Right hindlimb (tissue), 1 donor: Measurements from ENCODE around the gene C5.

ENCODE experiments used
- DNase-seq: peaks from one replicate; pipeline ENCODE4 v3.0.0-alpha.2; 2018

The C5 gene

GRCh38 chr9:120922404-120923195 is 127.5 kb downstream of the C5 start:
- no peak for DNase-seq

DNA sequence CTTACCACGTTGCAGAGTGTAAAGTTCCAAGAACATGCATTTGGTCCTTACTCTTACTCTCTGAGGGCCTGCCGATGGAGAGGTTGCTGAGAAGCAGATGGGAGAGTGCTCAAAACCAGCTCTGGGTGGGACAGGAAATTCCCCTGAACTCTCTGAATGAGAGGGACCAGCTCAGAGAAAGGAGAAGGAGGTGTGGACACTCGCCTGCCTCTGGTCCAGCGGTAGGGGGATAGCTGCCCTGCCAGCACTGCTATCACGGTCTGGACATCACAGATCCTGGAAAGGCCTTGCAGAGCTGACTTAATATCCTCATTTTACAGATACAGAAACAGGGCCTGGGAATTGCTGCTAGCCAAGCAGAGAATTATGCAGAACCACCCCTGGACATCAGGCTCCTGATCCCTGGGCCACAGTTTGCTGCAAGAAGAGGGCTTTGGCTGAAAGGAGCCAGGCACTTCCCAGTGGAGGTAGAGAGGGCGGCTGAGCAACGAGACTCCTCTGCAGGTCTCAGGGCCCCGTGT is 128.4 kb downstream of the C5 start:
- DNase-seq: peak; percentile 24

- DNase-seq: peak; percentile 4
Observed at GRCh38 chr9:120920806-120921178, 129.3 kb downstream of the C5 start.

GRCh38 chr9:120919843-120920805 is 130.0 kb downstream of the C5 start:
- DNase-seq: no peak

GRCh38 chr9:120918931-120919842 is 130.9 kb downstream of the C5 start:
- DNase-seq: peak; percentile 30

DNA sequence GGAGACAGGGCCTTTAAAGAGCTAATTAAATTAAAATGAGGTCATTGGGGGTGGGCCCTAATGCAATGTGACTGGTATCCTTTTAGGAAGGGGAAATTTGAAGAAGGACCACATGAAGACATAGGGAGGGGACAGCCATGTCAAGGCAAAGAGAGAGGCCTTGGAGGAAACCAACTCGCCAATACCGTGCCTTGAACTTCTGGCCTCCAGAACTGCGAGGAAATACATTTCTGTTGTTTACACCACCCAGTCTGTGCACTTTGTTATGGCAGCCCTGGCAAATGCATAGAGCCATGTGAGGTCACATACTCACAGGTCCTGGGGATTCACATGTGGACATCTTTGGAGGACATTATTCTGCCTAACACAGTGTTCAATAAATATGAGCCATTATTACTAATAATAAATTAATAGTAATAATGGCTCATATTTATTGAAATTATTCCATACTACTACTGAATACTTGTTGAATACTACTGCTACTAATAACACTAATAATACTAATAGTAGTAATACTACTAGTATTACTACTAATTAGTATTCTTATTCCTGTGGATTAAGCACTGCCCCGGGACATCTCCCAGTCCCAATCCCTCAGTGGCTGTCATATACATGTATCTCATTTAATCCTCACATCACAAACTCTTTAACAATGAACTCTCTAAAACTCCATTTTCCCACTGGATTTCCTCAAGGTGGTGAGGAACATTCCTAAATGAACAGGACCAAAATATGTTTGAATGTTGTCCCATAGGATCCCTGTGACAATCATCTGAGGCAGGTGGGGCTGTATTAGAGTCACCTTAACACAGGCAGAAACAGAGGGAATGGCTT is 131.9 kb downstream of the C5 start:
- peak; percentile 1 for DNase-seq

DNA sequence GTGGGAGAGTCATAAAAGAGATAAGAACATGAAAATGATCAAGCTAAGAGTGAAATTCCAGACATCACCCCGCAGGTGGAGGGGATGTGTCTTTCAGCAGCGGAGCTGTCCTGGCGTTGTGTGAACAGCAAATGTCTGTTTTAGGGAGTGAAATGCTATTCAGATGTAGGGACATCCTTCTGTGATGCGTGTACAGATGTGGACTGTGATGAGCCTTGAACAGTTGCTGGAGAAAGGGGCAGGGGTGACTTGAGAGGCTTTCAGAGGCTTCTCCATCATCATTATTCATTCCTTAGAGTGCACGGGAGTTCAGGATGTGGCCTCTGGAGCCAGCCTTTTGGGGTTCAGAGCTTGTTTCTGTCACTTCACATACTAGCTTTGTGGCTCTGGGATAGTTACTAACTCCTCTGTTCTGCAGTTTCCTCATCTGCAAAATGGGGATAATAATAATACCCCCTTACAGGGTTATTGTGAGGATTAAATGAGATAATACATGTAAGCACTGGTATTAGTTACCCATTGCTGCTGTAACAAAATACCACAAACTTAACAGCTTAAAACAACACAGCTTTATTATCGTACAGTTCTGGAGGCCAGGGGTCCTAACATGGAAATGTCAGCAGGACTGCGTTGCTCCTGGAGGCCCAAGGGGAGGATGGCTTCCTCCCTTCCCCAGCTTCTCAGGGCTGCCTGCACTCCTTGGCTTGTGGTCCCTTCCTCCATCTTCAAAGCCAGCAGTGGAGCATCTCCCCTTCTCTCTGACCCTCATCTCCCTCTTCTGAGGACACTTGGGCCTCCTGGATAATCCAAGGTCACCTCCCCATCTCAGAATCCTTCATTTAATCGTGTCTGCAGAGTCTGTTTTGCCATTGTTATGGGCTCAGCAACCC is 132.8 kb downstream of the C5 start:
- peak; percentile 11 for DNase-seq

DNA sequence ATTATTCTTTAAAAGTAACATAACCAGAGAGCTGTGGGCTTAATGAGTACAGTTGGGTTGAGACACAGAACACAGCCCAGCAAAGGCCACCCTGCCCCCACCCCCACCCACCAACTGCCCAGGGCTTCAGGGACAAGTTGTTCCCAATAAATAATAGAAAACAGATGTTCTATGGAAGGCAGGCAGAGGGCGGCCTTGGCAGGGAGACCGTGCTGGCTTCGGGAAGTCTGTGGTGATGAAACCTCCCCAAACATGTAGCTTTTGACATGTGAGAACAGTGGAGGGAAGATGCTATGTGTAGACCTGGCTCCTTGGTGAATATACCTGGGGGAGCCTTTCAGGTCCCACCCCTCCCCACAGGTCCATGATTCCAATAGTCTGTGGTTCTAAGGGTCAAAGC is 133.5 kb downstream of the C5 start:
- DNase-seq: peak; percentile 66

DNA sequence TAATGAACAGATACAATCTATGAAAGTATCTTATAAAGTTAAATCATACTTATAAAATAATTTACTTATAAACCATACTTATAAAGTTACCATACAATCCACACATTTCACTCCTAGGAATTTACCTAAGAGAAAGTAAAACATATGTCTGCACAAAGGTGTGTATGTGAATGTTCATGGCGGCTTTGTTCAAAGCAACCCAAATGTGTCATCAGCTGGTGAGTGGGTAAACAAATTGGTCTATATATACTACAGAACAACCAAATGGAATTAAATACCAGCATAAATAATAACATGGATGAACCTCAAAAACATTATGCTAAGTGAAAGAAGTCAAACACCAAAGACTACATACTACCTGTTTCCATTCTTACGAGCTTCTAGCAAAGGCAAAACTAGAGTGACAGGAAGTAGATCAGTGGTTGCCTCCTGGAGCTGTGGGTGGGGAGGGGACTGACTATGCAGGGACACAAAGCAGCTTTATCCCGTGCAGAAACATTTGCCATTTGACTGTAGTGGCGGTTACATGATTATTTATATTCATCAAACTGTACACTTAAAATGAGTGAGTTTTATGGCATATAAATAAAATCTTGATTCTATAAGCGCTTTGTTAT is 134.1 kb downstream of the C5 start:
- peak; percentile 7 for DNase-seq

- no peak for DNase-seq
Observed at GRCh38 chr9:120914953-120915352, 135.1 kb downstream of the C5 start.

DNA sequence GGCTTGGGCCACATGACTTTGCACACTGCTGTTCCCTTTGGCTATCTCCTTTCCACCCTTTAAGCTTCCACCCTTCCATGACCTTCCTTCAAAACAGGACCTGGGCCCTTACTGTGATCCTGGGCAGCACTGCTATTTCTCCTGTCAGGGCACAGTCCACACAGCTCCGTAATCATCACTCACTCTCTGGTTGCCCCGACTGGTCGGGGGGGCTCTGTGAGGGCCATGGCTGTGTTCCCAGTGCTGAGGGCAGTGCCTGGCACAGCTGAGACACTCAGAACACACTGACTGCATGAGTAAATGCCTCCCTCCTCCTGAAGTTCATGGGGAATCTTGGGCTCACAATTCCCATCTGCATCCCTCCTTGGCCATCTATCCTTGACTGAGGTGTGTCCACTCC is 135.7 kb downstream of the C5 start:
- no peak for DNase-seq

DNA sequence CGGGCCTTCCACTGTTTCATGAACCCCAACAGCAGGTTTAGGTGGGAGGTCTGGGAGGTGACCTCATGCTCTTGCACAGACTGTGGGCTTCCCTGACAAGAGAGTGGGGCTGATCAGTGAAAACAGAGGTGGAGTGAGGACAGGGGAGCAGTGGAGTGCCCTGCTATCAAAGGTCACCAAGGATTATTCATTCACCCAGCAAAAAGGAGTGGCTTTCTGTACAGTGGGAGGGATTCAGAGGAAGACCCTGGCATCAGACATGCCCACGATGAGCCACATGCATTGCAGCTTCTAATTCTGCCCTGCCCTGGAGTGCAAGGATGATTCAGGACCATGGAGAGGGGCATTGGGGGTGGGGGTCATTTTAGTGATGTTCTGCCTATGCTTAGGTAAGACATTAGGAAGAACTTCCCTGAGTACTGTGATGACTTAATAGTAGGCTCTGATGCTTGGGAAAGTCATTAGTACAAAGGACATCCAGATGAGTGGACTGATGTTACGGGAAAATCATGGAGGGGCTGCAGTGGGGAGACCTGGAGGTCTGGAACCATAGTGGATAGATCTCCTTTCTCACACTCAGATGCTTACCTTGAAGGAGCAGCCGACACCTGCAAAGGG is 136.3 kb downstream of the C5 start:
- no peak for DNase-seq

GRCh38 chr9:120912958-120913646 is 137.0 kb downstream of the C5 start:
- no peak for DNase-seq

DNA sequence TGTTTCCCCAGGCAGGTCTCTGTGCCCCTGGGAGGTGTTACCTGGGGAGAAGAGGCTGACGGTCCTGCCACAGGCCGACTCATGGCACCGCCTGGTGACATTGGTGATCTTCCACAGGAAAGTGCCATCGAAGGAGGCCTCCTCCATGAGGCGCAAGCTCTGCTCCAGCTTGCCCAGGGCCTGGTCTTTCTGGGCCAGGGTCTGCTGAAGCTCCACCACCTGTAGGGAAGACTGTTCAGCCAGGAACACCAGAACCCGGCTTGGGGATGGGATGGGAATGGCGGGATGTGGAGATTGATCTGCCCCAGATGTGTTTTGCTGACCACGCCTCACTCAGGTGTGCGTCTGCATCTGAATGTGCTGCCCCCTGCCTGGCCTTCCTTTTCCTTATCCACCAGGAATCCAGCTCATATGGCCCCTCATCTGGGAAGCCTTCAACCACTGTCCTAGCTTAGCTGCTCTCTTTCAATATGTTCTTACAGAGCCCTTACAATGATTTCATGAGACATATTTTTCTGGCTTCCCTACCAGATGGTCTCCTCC is 138.7 kb downstream of the C5 start:
- no peak for DNase-seq

DNA sequence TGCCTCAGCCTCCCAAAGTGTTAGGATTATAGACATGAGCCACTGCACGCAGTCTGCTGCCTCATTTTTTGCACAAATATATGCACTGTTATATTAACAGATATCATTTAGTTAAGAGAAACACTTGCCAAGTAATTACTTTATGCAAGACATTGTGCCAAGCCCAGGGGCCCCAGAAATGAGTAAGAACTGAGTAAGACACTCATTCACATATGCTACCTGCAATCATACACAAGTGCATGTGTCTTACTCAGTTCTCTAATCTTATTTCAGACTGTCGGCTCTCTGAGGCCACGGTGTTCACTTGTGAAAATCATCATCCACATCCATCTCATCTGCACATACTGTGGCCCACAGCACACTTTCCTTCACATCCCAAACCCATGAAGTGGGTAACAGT is 139.4 kb downstream of the C5 start:
- no peak for DNase-seq

DNA sequence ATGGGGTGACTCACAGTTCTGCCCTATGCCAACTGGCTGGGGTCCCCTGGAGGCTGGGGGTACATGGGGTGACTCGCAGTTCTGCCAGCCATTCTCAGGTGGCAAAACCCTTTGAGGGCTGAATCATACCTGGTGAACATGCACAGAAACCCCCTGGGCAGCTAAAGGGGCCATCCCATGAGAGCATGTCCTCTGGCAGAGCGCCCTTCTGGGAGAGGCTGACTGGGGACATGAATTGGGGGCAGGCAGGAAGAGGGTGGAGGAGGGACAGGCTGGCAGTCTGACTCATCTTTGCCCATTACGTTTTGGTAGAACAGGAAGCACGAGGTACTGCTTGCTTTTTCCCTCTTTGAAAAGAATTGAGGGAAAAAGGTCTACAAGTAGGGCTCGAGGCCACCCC is 140.2 kb downstream of the C5 start:
- no peak for DNase-seq

DNA sequence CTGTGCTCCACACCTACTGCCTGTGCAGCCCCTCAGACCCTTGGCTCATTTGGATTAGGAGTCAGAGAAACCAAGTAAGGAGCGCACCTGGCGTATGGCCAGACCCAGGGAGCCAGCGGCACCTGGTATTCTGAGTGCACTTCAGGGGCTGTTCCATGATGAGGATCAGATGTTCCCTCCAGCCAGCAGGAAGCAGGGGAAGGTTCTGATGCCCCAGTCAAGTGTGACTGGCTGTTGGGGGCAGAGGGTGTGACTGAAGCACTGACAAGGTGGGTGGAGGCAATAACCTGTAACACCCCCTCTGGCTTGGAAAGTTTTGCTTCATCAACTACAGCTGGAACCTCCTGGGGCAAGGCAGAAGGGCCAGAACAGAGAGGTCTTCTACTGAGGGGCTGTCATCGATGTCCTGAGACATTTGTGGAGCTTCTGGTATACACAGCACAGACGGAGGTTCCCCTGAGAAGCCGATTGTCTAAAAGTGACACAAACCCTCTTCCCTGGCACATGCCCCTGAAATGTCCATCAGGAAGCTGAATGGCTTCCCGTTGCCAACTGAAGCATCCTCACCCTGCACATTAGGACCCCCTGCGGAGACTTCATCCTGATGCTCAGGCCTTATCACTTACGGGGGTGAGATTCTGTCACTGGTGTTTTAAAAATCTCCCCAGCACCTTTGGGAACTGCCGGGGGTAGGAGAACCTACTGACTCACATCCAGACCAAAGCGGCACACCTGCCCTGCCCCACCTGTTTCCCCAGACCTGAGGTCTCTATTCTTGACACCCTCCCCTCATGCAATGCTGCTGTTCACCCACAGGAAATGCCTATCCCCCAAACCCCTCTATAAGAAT is 144.5 kb downstream of the C5 start:
- DNase-seq: no peak

DNA sequence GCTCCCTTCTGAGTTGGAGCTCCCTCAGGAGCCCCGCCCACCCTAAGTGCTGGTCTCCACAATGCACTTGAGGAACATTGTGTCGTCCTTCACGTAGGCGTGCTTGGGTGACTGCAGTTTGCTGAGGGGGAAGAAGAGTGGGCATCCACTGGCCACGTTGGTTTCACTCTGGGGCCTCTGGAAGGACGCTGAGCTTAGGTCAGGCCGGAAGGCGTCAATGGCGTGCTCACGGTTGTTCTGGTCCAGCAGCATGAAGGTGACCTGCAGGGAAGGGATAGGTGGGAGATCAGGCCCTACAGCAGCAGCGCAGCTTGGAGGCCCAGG is 145.1 kb downstream of the C5 start:
- no peak for DNase-seq
